CD14-positive monocyte (primary cell): ENCODE measurements around the gene AGBL2. TPM values are rescaled to one million over a fixed set of nuclear protein-coding genes. Genes with fewer than 3 reads are reported as not detected.

Experiments used
- DNase-seq, 3 donors: peaks; one replicate each; pipeline ENCODE4 v3.0.0-alpha.2; 2011 to 2022
- H2AFZ ChIP-seq: 2 replicates; pipeline ENCODE4 v1.6.0; 2012; ENCODE audit warnings: mild to moderate bottlenecking, low read depth, low read length, inconsistent platforms; ENCODE audit not compliant: insufficient read depth, poor library complexity, severe bottlenecking
- H3K27ac ChIP-seq, 2 donors: 1 replicate in 1 of 2; 2 replicates in 1 of 2; pipeline ENCODE4 v1.5.1; 2012 to 2013; ENCODE audit warnings: low read length in 2 of 2, control low read depth in 1 of 2, inconsistent platforms in 1 of 2, low read depth in 1 of 2, mild to moderate bottlenecking in 1 of 2
- H3K27me3 ChIP-seq, 2 donors: one replicate each; pipeline versions ENCODE4 v1.6.0 to v1.6.1; 2011 to 2013; ENCODE audit warnings: low read length in 2 of 2; ENCODE audit not compliant: control insufficient read depth in 2 of 2, insufficient read depth in 2 of 2
- H3K36me3 ChIP-seq, 2 donors: replicated peaks in 1 of 2; 1 replicate in 1 of 2; 2 replicates in 1 of 2; pipeline versions ENCODE4 v1.5.1 to v1.6.1; 2012 to 2013; ENCODE audit warnings: low read length in 2 of 2, control low read depth in 1 of 2, inconsistent platforms in 1 of 2, mild to moderate bottlenecking in 1 of 2; ENCODE audit not compliant: insufficient read depth in 2 of 2, control insufficient read depth in 1 of 2
- H3K4me1 ChIP-seq, 2 donors: 1 replicate in 1 of 2; 2 replicates in 1 of 2; pipeline versions ENCODE4 v1.5.1 to v1.6.1; 2012 to 2013; ENCODE audit warnings: low read length in 2 of 2, control low read depth in 1 of 2, inconsistent platforms in 1 of 2, mild to moderate bottlenecking in 1 of 2, moderate library complexity in 1 of 2; ENCODE audit not compliant: insufficient read depth in 2 of 2, control insufficient read depth in 1 of 2
- H3K4me2 ChIP-seq: replicated peaks from 2 replicates; pipeline ENCODE3; 2012; ENCODE audit warnings: low read length, moderate library complexity, mild to moderate bottlenecking; ENCODE audit not compliant: poor library complexity, severe bottlenecking; ENCODE audit errors: extremely low read depth
- H3K4me3 ChIP-seq, 3 experiments: fragments of 200-600 bp in 1 of 3; sonication (generic) in 1 of 3; replicated peaks in 1 of 3; 1 replicate in 2 of 3; 2 replicates in 1 of 3; pipeline ENCODE4 v1.5.1; 2011 to 2013; ENCODE audit warnings: low read length in 3 of 3, mild to moderate bottlenecking in 3 of 3, control low read depth in 2 of 3, low read depth in 2 of 3, inconsistent platforms in 1 of 3, moderate library complexity in 1 of 3
- H3K79me2 ChIP-seq: 2 replicates; pipeline ENCODE4 v1.6.0; 2012; ENCODE audit warnings: mild to moderate bottlenecking, control low read depth, inconsistent platforms, low read length, moderate library complexity; ENCODE audit not compliant: insufficient read depth
- H3K9ac ChIP-seq: 2 replicates; pipeline ENCODE4 v1.6.0; 2017; ENCODE audit warnings: low read length, mild to moderate bottlenecking; ENCODE audit not compliant: insufficient read depth, poor library complexity, severe bottlenecking
- H3K9me3 ChIP-seq, 2 donors: replicated peaks in 1 of 2; 1 replicate in 1 of 2; 2 replicates in 1 of 2; pipeline versions ENCODE4 v1.5.1 to v1.6.1; 2012 to 2013; ENCODE audit warnings: low read length in 2 of 2, control low read depth in 1 of 2; ENCODE audit not compliant: control insufficient read depth in 1 of 2, insufficient read depth in 1 of 2
- H4K20me1 ChIP-seq: 2 replicates; pipeline ENCODE4 v1.6.0; 2012; ENCODE audit warnings: mild to moderate bottlenecking, low read length, control low read depth, moderate library complexity; ENCODE audit not compliant: insufficient read depth
- H3K27ac Mint-ChIP-seq, 7 donors: one replicate each; pipeline ENCODE4 v1.8.0; 2020; ENCODE audit warnings: mild to moderate bottlenecking in 7 of 7, mixed read lengths in 7 of 7, moderate library complexity in 6 of 7, inconsistent platforms in 2 of 7
- H3K27me3 Mint-ChIP-seq, 3 donors: one replicate each; pipeline ENCODE4 v1.8.0; 2021 to 2022; ENCODE audit warnings: low read depth in 3 of 3, mild to moderate bottlenecking in 3 of 3, mixed read lengths in 3 of 3, moderate library complexity in 3 of 3, inconsistent platforms in 1 of 3
- H3K36me3 Mint-ChIP-seq, 2 donors: one replicate each; pipeline ENCODE4 v1.8.0; 2020; ENCODE audit warnings: mixed read lengths in 2 of 2, inconsistent platforms in 1 of 2, mild to moderate bottlenecking in 1 of 2
- H3K4me1 Mint-ChIP-seq: one replicate; pipeline ENCODE4 v1.8.0; 2020; ENCODE audit warnings: mild to moderate bottlenecking, mixed read lengths
- H3K4me3 Mint-ChIP-seq, 2 donors: one replicate each; pipeline ENCODE4 v1.8.0; 2020; ENCODE audit warnings: mild to moderate bottlenecking in 2 of 2, mixed read lengths in 2 of 2, moderate library complexity in 1 of 2
- H3K9me3 Mint-ChIP-seq, 7 donors: one replicate each; pipeline ENCODE4 v1.8.0; 2020 to 2022; ENCODE audit warnings: mixed read lengths in 7 of 7, mild to moderate bottlenecking in 6 of 7, moderate library complexity in 6 of 7, inconsistent platforms in 2 of 7
- CTCF ChIP-seq: fragments of 200-600 bp; IDR thresholded peaks from one replicate; pipeline ENCODE4 v1.8.0; 2022; ENCODE audit warnings: antibody characterized with exemption, mild to moderate bottlenecking
- WGBS: methylation state at CpG from one replicate; pipeline ENCODE4 v1.1.5; 2013; ENCODE audit warnings: missing lambda C conversion rate; ENCODE audit not compliant: insufficient coverage; 5-methylcytosine and 5-hydroxymethylcytosine counted together
- intact Hi-C, 2 donors: fragments of 100-400 bp; cut with micrococcal nuclease; formaldehyde crosslinking; loops; one replicate each; pipeline versions ENCODE4 v1.15.0 to v1.15.1; 2023
- polyA plus RNA-seq, 3 donors: library from polyadenylated mRNA; depleted of rRNA in 1 of 3; unstranded in 2 of 3; stranded (reverse) in 1 of 3; fragments of 300-500 nt in 2 of 3; fragments of >200 nt in 1 of 3; fragmentation: Illumina TruSeq in 2 of 3; gene quantifications; 1 replicate in 2 of 3; 2 replicates in 1 of 3; pipeline ENCODE4 v1.2.3, GENCODE V29; 2012 to 2021

The AGBL2 gene
- polyA plus RNA-seq, 3 donors, result 0.93 TPM; not detected in 2

DNA sequence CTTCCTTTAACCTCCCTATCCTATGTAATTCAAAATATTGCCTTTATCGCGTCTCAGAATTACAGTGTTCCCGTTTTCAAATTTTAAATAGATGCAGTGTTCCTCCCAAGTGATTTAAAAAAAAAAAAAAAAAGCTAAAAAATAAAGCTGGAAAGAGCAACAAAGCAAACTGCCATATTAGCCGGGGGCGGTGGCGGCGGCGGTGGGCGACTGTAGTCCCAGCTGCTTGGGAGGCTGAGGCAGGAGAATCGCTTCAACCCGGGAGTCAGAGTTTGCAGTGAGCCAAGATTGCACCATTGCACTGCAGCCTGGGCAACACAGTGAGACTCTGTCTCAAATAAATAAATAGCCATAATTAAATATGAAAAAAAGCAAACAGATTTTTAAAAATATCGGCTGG is 5.5 kb upstream of the AGBL2 start:
- H3K27me3 ChIP-seq, result no peaks in the 10 kb centered on the region
- H2AFZ ChIP-seq, result no peak overlapping the region
- H3K79me2 ChIP-seq, result peaks cover 3% of the 10 kb centered on the region
- H4K20me1 ChIP-seq, result peaks cover 21% of the 10 kb centered on the region
- H3K27me3 Mint-ChIP-seq, result no peaks in the 10 kb centered on the region
- no peak for DNase-seq
- no peak overlapping the region for H3K27ac ChIP-seq
- H3K4me1 Mint-ChIP-seq, result peaks cover 11% of the 10 kb centered on the region
- no peak for TF ChIP-seq CTCF
- no peak overlapping the region for H3K9ac ChIP-seq
- no peaks in the 10 kb centered on the region for H3K4me1 ChIP-seq
- peaks cover 81 to 95% of the 10 kb centered on the region in 2 donors for H3K36me3 ChIP-seq
- WGBS, result 98% methylated on average over 6 of the region's 12 CpGs
- H3K27ac Mint-ChIP-seq, result no peak overlapping the region
- intact Hi-C loops, result no loop called here
- no peaks in the 10 kb centered on the region for H3K9me3 ChIP-seq
- no peak overlapping the region for H3K4me3 ChIP-seq
- no peak overlapping the region for H3K4me2 ChIP-seq
- H3K9me3 Mint-ChIP-seq, result peaks cover 0 to 2% (median 0%) of the 10 kb centered on the region in 7 donors
- H3K36me3 Mint-ChIP-seq, result peaks cover 64 to 88% of the 10 kb centered on the region in 2 donors
- no peak overlapping the region for H3K4me3 Mint-ChIP-seq

DNA sequence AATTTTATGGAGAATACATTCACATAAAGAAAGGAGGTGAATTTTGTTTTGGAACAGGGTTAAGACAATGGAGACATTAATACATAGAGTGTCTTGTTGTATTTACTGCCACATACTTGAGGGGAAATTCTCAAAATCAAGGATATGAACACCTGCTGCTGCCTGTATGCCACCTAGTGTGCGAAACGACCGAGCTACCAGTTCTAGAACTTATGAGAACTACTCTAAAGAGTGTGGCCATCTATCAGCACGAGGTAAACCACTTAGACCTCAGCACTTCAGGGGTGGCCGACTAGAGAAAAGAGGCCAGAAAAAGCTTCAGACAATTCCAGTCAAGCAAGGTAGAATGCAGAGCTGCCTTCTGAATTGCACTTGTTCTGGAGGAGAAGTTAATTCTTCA is 1.5 kb upstream of the AGBL2 start:
- Histone ChIP-seq H3K27me3 (no peaks in the 10 kb centered on the region), H3K9ac (no peak overlapping the region), H3K9me3 (no peaks in the 10 kb centered on the region), H2AFZ (no peak overlapping the region), H4K20me1 (no peaks in the 10 kb centered on the region), H3K36me3 (peaks cover 44 to 55% of the 10 kb centered on the region in 2 donors), H3K4me3 (no peak overlapping the region), H3K27ac (no peak overlapping the region), H3K4me2 (no peak overlapping the region), H3K4me1 (peaks cover 8 to 12% of the 10 kb centered on the region in 2 donors), H3K79me2 (no peaks in the 10 kb centered on the region)
- intact Hi-C loops, result no loop called here
- peaks cover 11% of the 10 kb centered on the region for H3K4me1 Mint-ChIP-seq
- peak overlapping the region in 4 of 7 donors; percentile 8 to 61 (median 22) for H3K27ac Mint-ChIP-seq
- TF ChIP-seq CTCF, result no peak
- peaks cover 0 to 2% (median 0%) of the 10 kb centered on the region in 7 donors for H3K9me3 Mint-ChIP-seq
- peaks cover 36 to 52% of the 10 kb centered on the region in 2 donors for H3K36me3 Mint-ChIP-seq
- H3K4me3 Mint-ChIP-seq, result no peak overlapping the region
- no peaks in the 10 kb centered on the region for H3K27me3 Mint-ChIP-seq
- 87% methylated on average over 3 of the region's 5 CpGs for WGBS
- no peak for DNase-seq
